Adrenal gland (tissue), 5 donors: Measurements from ENCODE around the gene NAP1L1.

Experiments used
- POLR2A ChIP-seq, 2 donors: fragments of 450-650 bp; IDR thresholded peaks; one replicate each; pipeline ENCODE4 v1.6.1; 2017; ENCODE audit warnings: antibody characterized with exemption in 2 of 2, mild to moderate bottlenecking in 2 of 2, moderate library complexity in 1 of 2
- TF ChIP-seq, protein P1 (sequence below), 6 experiments: fragments of 450-650 bp in 4 of 6; fragments of 200-600 bp in 2 of 6; sonication (generic) in 1 of 6; IDR thresholded peaks; 1 replicate in 5 of 6; 2 replicates in 1 of 6; pipeline versions ENCODE4 v1.5.1 to v1.8.0; 2016 to 2021; ENCODE audit warnings: antibody characterized with exemption in 6 of 6, mild to moderate bottlenecking in 2 of 6, moderate library complexity in 1 of 6
- donor health status: DM: no; HTN: no; CAD: no.

DNA sequence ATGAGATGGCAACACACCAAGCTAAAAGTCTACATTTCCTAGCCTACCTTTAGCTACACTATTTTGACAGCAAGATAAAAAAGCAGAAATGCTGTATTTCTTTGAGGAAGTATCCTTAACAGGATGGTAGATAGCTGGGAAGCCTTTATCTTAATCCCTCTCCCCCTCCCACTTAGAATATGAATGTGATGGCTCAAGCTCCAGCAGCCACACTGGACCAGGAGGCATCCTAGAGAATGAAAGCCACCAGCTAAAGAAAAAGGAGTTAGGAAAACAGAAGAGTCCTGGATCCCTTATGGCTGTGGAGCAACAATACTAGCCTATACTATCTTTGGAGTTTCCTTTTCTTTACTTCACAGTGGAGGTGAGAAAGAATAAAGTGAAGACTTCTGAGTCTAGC is 15.1 kb downstream of the NAP1L1 start:
- no peak for TF ChIP-seq POLR2A (IDR thresholded peaks at IDR 0.05)
- TF ChIP-seq, protein P1, sequence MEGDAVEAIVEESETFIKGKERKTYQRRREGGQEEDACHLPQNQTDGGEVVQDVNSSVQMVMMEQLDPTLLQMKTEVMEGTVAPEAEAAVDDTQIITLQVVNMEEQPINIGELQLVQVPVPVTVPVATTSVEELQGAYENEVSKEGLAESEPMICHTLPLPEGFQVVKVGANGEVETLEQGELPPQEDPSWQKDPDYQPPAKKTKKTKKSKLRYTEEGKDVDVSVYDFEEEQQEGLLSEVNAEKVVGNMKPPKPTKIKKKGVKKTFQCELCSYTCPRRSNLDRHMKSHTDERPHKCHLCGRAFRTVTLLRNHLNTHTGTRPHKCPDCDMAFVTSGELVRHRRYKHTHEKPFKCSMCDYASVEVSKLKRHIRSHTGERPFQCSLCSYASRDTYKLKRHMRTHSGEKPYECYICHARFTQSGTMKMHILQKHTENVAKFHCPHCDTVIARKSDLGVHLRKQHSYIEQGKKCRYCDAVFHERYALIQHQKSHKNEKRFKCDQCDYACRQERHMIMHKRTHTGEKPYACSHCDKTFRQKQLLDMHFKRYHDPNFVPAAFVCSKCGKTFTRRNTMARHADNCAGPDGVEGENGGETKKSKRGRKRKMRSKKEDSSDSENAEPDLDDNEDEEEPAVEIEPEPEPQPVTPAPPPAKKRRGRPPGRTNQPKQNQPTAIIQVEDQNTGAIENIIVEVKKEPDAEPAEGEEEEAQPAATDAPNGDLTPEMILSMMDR (IDR thresholded peaks at IDR 0.05): no peak
